Endodermal cell (in vitro differentiated cells): ENCODE results near the gene XRN1. TPM values are rescaled to one million over a fixed set of nuclear protein-coding genes. Genes with fewer than 3 reads are reported as not detected.

Experiments used
- DNase-seq: peaks from one replicate; pipeline ENCODE4 v3.0.0-alpha.2; 2017
- H3K27ac ChIP-seq: 2 replicates; pipeline ENCODE4 v1.5.1; 2013; ENCODE audit warnings: mild to moderate bottlenecking, low read depth, low read length, moderate library complexity
- H3K27me3 ChIP-seq: 2 replicates; pipeline ENCODE4 v1.6.1; 2013; ENCODE audit warnings: mild to moderate bottlenecking, low read length, moderate library complexity; ENCODE audit not compliant: insufficient read depth, control insufficient read depth, poor library complexity, severe bottlenecking
- H3K36me3 ChIP-seq: 2 replicates; pipeline ENCODE4 v1.7.0; 2013; ENCODE audit warnings: mild to moderate bottlenecking, low read length, moderate library complexity; ENCODE audit not compliant: control insufficient read depth, insufficient read depth
- H3K4me1 ChIP-seq: one replicate; pipeline ENCODE4 v1.7.0; 2013; ENCODE audit warnings: low read length; ENCODE audit not compliant: control insufficient read depth, insufficient read depth
- H3K4me3 ChIP-seq: 2 replicates; pipeline ENCODE4 v1.5.1; 2013; ENCODE audit warnings: mild to moderate bottlenecking, low read length, moderate library complexity
- H3K9ac ChIP-seq: 2 replicates; pipeline ENCODE4 v1.6.1; 2013; ENCODE audit warnings: mild to moderate bottlenecking, low read length, moderate library complexity; ENCODE audit not compliant: poor library complexity, severe bottlenecking; ENCODE audit errors: extremely low read depth
- H3K9me3 ChIP-seq: 2 replicates; pipeline ENCODE4 v1.6.1; 2013; ENCODE audit warnings: mild to moderate bottlenecking, low read length, moderate library complexity; ENCODE audit not compliant: control insufficient read depth
- H3K27ac Mint-ChIP-seq: 2 replicates; pipeline ENCODE4 v1.8.0; 2020; ENCODE audit warnings: mixed read lengths
- H3K27me3 Mint-ChIP-seq: 2 replicates; pipeline ENCODE4 v1.8.0; 2021; ENCODE audit warnings: mild to moderate bottlenecking, mixed read lengths; ENCODE audit not compliant: insufficient read depth
- H3K36me3 Mint-ChIP-seq: 2 replicates; pipeline ENCODE4 v1.8.0; 2020; ENCODE audit warnings: low read depth, mixed read lengths
- H3K4me1 Mint-ChIP-seq: 2 replicates; pipeline ENCODE4 v1.8.0; 2020; ENCODE audit warnings: mixed read lengths
- H3K4me3 Mint-ChIP-seq: 2 replicates; pipeline ENCODE4 v1.8.0; 2020; ENCODE audit warnings: mild to moderate bottlenecking, moderate library complexity, mixed read lengths
- H3K9me3 Mint-ChIP-seq: 2 replicates; pipeline ENCODE4 v1.8.0; 2020; ENCODE audit warnings: mild to moderate bottlenecking, mixed read lengths
- CTCF ChIP-seq: fragments of 200-600 bp; sonication (generic); conservative IDR thresholded peaks from 2 replicates; pipeline ENCODE4 v1.5.0; 2021; ENCODE audit warnings: antibody characterized with exemption, mild to moderate bottlenecking
- WGBS, 2 experiments: methylation state at CpG; one replicate each; pipeline versions ENCODE4 v1.1.5 to v1.1.7; 2013; ENCODE audit warnings: missing lambda C conversion rate in 2 of 2, mixed read lengths in 1 of 2; ENCODE audit not compliant: insufficient coverage in 1 of 2, insufficient read length in 1 of 2; 5-methylcytosine and 5-hydroxymethylcytosine counted together
- total RNA-seq, 2 donors: library from RNA; stranded (reverse); fragmentation: NEBNext Ultra II Directional in 1 of 2; extraction: Animal tissue kit (Norgen Biotek cat#: 25700) in 1 of 2; gene quantifications; 2 replicates in 1 of 2; 3 replicates in 1 of 2; pipeline ENCODE4 v1.2.1, GENCODE V29; 2021

The XRN1 gene
- total RNA-seq, 2 donors from 2014 or later = 27.6 to 29.3 TPM

- WGBS, 2 experiments = 86 to 89% methylated on average over 1 to 3 of the region's 3 CpGs
- H3K9me3 Mint-ChIP-seq = no peaks in the 10 kb centered on the region
- H3K27me3 Mint-ChIP-seq = no peaks in the 10 kb centered on the region
- Histone ChIP-seq H3K9ac (no peak overlapping the region), H3K27me3 (no peaks in the 10 kb centered on the region), H3K9me3 (no peaks in the 10 kb centered on the region), H3K27ac (no peak overlapping the region), H3K4me3 (no peak overlapping the region), H3K36me3 (peaks cover 15% of the 10 kb centered on the region), H3K4me1 (no peaks in the 10 kb centered on the region)
- H3K36me3 Mint-ChIP-seq = peaks cover 6% of the 10 kb centered on the region
- no peak for DNase-seq
- H3K4me3 Mint-ChIP-seq = no peak overlapping the region
- no peak overlapping the region for H3K27ac Mint-ChIP-seq
- no peaks in the 10 kb centered on the region for H3K4me1 Mint-ChIP-seq
- no peak for TF ChIP-seq CTCF
Measured at GRCh38 chr3:142467768-142468167, 19.9 kb upstream of the XRN1 start.

- DNase-seq = no peak
- Histone ChIP-seq H3K27ac (no peak overlapping the region), H3K27me3 (no peaks in the 10 kb centered on the region), H3K9ac (no peak overlapping the region), H3K4me1 (no peaks in the 10 kb centered on the region), H3K36me3 (peaks cover 44% of the 10 kb centered on the region), H3K9me3 (no peaks in the 10 kb centered on the region), H3K4me3 (no peak overlapping the region)
- H3K36me3 Mint-ChIP-seq = peaks cover 6% of the 10 kb centered on the region
- H3K9me3 Mint-ChIP-seq = no peaks in the 10 kb centered on the region
- no peak overlapping the region for H3K27ac Mint-ChIP-seq
- no peaks in the 10 kb centered on the region for H3K27me3 Mint-ChIP-seq
- no peak for TF ChIP-seq CTCF
- H3K4me3 Mint-ChIP-seq = no peak overlapping the region
- H3K4me1 Mint-ChIP-seq = no peaks in the 10 kb centered on the region
- 97 to 100% methylated on average over 3 of the region's 3 CpGs for WGBS, 2 experiments
Measured at GRCh38 chr3:142460689-142461088, 12.9 kb upstream of the XRN1 start.

DNA sequence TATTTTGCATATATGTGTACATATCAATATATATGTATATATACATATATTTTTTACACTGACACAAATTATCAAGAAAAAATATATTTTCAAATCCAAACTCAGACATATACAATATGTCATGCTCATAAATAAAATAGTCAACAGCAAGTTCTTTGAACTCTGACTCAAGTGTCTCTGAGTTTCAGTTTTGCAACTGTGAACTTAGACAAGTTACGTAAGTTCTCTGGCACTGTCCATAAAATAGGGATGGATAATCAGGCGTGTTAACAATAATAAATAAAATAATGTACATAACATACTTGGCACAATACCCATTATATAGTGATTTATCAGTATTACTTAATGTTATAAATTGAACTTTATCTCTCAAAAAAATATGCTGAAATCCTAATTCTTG is 12.1 kb upstream of the XRN1 start:
- no peaks in the 10 kb centered on the region for H3K4me1 Mint-ChIP-seq
- no peak overlapping the region for H3K27ac ChIP-seq
- H3K4me3 ChIP-seq = no peak overlapping the region
- H3K9me3 Mint-ChIP-seq = no peaks in the 10 kb centered on the region
- no peak for TF ChIP-seq CTCF
- no peaks in the 10 kb centered on the region for H3K27me3 Mint-ChIP-seq
- H3K36me3 Mint-ChIP-seq = peaks cover 8% of the 10 kb centered on the region
- WGBS, 2 experiments = 100% methylated on average over 1 of the region's 2 CpGs; no CpG with 5 or more reads in 1 of the 2 experiments
- DNase-seq = no peak
- no peak overlapping the region for H3K9ac ChIP-seq
- H3K4me3 Mint-ChIP-seq = no peak overlapping the region
- H3K36me3 ChIP-seq = peaks cover 41% of the 10 kb centered on the region
- no peak overlapping the region for H3K27ac Mint-ChIP-seq
- no peaks in the 10 kb centered on the region for H3K4me1 ChIP-seq
- no peaks in the 10 kb centered on the region for H3K27me3 ChIP-seq
- H3K9me3 ChIP-seq = no peaks in the 10 kb centered on the region
